Measurements from ENCODE around the gene TNNC1. TPM values are rescaled to one million over a fixed set of nuclear protein-coding genes. Genes with fewer than 3 reads are reported as not detected.

The TNNC1 gene
- total RNA-seq, 2 experiments from 2014 or later, result 0.57 to 3.2 TPM

DNA sequence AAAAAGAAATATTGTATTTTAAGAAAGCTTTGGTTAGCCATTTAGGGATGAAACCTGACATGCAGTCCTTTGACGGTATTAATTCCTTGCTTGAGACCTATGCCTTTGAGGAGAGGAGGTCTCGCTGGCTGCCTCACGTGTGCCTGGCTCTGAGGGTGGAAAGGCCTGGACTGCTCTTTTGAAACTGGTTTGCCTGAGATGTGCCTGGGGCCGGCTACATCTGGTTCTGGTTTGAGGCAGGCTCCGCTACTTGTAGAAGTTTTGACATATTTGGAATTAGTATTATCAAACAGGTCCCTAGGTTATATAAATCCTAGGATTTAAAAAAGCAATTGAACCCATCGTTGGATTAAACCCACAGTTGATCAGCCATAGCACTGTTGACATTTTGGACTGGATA, 8.0 kb upstream of the TNNC1 start:
- intact Hi-C loops (cut with micrococcal nuclease; ENCODE audit: unreplicated experiment), result no loop called here
- Histone ChIP-seq H3K36me3 (ENCODE audit: insufficient read depth, low read length) (peaks cover 82% of the 10 kb centered on the region), H3K4me3 (ENCODE audit: low read depth, low read length, poor library complexity, severe bottlenecking) (no peak overlapping the region), H3K79me2 (ENCODE audit: insufficient read depth, low read depth, low read length) (no peaks in the 10 kb centered on the region), H3K4me2 (ENCODE audit: low read length) (no peak overlapping the region), H4K20me1 (ENCODE audit: insufficient read depth, low read length) (no peaks in the 10 kb centered on the region), H2AFZ (ENCODE audit: low read length) (no peak overlapping the region), H3K4me1 (ENCODE audit: insufficient read depth, low read length, poor library complexity, severe bottlenecking) (peaks cover 5% of the 10 kb centered on the region), H3K9me3 (ENCODE audit: low read length) (no peaks in the 10 kb centered on the region), H3K27ac (ENCODE audit: low read depth, low read length, poor library complexity, severe bottlenecking) (no peak overlapping the region), H3K9me2 (ENCODE audit: insufficient read depth, low read length) (no peaks in the 10 kb centered on the region)
- TF ChIP-seq EZH2phosphoT487 (IDR thresholded peaks at IDR 0.05; ENCODE audit: borderline replicate concordance, low read depth, low read length), result no peak
- TF ChIP-seq, protein P1, sequence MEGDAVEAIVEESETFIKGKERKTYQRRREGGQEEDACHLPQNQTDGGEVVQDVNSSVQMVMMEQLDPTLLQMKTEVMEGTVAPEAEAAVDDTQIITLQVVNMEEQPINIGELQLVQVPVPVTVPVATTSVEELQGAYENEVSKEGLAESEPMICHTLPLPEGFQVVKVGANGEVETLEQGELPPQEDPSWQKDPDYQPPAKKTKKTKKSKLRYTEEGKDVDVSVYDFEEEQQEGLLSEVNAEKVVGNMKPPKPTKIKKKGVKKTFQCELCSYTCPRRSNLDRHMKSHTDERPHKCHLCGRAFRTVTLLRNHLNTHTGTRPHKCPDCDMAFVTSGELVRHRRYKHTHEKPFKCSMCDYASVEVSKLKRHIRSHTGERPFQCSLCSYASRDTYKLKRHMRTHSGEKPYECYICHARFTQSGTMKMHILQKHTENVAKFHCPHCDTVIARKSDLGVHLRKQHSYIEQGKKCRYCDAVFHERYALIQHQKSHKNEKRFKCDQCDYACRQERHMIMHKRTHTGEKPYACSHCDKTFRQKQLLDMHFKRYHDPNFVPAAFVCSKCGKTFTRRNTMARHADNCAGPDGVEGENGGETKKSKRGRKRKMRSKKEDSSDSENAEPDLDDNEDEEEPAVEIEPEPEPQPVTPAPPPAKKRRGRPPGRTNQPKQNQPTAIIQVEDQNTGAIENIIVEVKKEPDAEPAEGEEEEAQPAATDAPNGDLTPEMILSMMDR (conservative IDR thresholded peaks at IDR 0.05; ENCODE audit: low read length), result no peak
- BruUV-seq (replicated peaks), result no TSS peak
- no peak for DNase-seq (ENCODE audit: low spot score)
- ChIA-PET CTCF (ENCODE audit: unreplicated experiment) (no interaction called here), POLR2A (no interaction called here)

DNA sequence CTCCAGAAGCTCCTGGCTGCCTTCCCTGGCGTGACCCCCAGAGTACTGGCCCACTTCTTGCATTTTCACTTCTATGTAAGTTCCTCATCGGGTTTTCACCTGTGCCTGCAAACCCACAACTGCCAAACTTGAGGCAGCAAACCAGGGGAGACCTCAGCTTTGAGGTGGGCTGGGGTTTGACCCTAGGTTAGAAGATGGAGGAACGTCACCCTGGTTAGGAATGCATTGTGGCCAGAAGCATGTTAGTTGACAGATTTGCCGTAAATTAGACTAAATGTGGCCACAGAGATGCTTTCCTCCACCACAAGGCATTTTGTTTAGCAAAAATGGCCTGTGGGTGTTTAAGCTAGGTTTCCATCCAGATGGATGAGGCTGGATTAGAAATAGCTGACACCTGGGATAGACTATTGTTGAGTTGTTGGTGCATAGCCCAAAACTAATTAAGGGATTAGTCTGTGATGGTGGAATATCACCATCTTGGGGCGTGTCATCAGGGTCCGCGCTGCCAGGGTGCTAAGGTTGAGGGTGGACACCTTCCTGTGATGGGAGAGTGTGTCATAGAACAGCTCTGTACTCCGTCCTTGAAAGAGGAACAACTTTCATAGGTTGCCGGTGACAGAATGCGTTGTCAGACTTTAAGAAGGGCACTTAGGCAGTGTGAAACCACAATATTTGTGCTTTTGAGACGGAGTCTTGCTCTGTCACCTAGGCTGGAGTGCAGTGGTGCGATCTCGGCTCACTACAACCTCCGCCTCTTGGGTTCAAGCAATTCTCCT, 5.1 kb upstream of the TNNC1 start:
- TSS peak; percentile 51 for BruUV-seq (replicated peaks)
- H3K36me3 ChIP-seq (ENCODE audit: insufficient read depth, low read length), result peaks cover 61% of the 10 kb centered on the region
- TF ChIP-seq EZH2phosphoT487 (IDR thresholded peaks at IDR 0.05; ENCODE audit: borderline replicate concordance, low read depth, low read length), result no peak
- TF ChIP-seq, protein P1 (conservative IDR thresholded peaks at IDR 0.05; ENCODE audit: low read length), result no peak
- H3K9me3 ChIP-seq (ENCODE audit: low read length), result no peaks in the 10 kb centered on the region
- DNase-seq (ENCODE audit: low spot score), result no peak
- H3K9me2 ChIP-seq (ENCODE audit: insufficient read depth, low read length), result no peaks in the 10 kb centered on the region
- H3K4me3 ChIP-seq (ENCODE audit: low read depth, low read length, poor library complexity, severe bottlenecking), result no peak overlapping the region
- peaks cover 13% of the 10 kb centered on the region; the same call in 1 of the 2 replicates for H3K79me2 ChIP-seq (ENCODE audit: insufficient read depth, low read depth, low read length)
- ChIA-PET CTCF (ENCODE audit: unreplicated experiment) (interaction anchor here (1.0 to 1.1 kb wide), 2 partner anchors 28 to 47 kb away, joined by 3 read pairs; no protein-coding TSS in a partner anchor), POLR2A (interaction anchor here (0.6 kb wide), 1 partner anchor 132 kb away, joined by 3 read pairs; no protein-coding TSS in a partner anchor)
- intact Hi-C loops (cut with micrococcal nuclease; ENCODE audit: unreplicated experiment), result loop anchor here (5.0 kb wide), 2 partner anchors 78 to 228 kb away; partner anchors contain the start of genes GNL3, PBRM1 and UQCC5
- H3K27ac ChIP-seq (ENCODE audit: low read depth, low read length, poor library complexity, severe bottlenecking), result no peak overlapping the region
- H3K4me1 ChIP-seq (ENCODE audit: insufficient read depth, low read length, poor library complexity, severe bottlenecking), result peaks cover 27% of the 10 kb centered on the region
- no peaks in the 10 kb centered on the region for H4K20me1 ChIP-seq (ENCODE audit: insufficient read depth, low read length)
- no peak overlapping the region for H2AFZ ChIP-seq (ENCODE audit: low read length)
- no peak overlapping the region for H3K4me2 ChIP-seq (ENCODE audit: low read length)
